T-helper 2 cell treated with Interferon-gamma antibody and Interleukin-4, amounts not matched to agents 5 μg/mL and 100 μg/mL, for 36 hours (primary cell): Measurements from ENCODE around the gene RSPH6A.
"Not testable (repeated sequence)": the region's sequence is repeated elsewhere in the genome, so short reads cannot be mapped to it uniquely, and the experiment has no call there.

Experiments
- DNase-seq: peaks from one replicate; pipeline ENCODE4 v3.0.0; 2021; ENCODE audit warnings: low spot score
- H3K27ac Mint-ChIP-seq: one replicate; pipeline ENCODE4 v1.8.0; 2021; ENCODE audit warnings: mild to moderate bottlenecking, mixed read lengths
- H3K27me3 Mint-ChIP-seq: one replicate; pipeline ENCODE4 v1.8.0; 2021; ENCODE audit warnings: low read depth, mixed read lengths
- H3K36me3 Mint-ChIP-seq: one replicate; pipeline ENCODE4 v1.8.0; 2021; ENCODE audit warnings: low read depth, mixed read lengths
- H3K4me1 Mint-ChIP-seq: one replicate; pipeline ENCODE4 v1.8.0; 2021; ENCODE audit warnings: low read depth, mixed read lengths
- H3K4me3 Mint-ChIP-seq: one replicate; pipeline ENCODE4 v1.8.0; 2022; ENCODE audit warnings: mild to moderate bottlenecking, moderate library complexity, mixed read lengths
- H3K9me3 Mint-ChIP-seq: one replicate; pipeline ENCODE4 v1.8.0; 2021; ENCODE audit warnings: mixed read lengths

RSPH6A gene

DNA sequence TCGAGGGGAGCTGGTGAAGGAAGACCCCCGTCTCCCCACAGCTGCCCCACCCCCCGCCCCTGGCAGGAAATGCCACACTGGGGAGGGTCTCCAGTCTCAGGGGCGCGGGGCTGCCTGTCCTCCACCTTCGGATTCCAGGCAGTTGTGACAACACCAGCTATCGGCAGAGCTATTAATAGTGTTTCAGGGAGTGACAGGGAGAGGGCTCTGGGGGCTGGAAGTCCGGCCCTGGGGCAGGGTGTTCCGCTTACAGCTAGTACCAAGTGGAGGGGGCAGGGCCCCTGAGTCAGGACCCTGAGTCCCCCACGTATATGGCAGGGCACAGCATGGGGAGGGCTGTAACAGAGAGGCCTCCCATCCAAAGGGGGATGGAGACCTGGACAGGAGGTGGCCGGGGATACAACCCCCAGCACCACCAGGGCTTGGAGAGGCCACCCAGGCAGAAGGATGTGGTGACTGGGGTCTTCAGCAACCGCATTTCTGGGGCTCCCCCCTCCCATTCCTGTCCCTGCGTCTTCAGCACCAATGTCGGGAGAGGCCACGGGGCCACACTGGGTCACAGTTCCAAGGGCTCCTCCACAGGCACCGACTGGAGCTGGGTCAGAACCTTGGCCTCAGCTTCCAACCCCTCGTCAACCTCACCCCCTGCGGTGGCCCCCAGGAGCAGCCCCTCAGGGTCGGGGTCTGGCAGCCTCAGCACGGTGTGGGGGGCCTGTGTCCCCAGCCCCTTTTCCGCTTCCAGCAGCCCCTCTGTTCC, 50.0 kb downstream of the RSPH6A start:
- H3K27ac Mint-ChIP-seq = no peak overlapping the region
- no peaks in the 10 kb centered on the region for H3K36me3 Mint-ChIP-seq
- peaks cover 7% of the 10 kb centered on the region for H3K4me1 Mint-ChIP-seq
- peaks cover 17% of the 10 kb centered on the region for H3K27me3 Mint-ChIP-seq
- no peaks in the 10 kb centered on the region for H3K9me3 Mint-ChIP-seq
- H3K4me3 Mint-ChIP-seq = no peak overlapping the region
- no peak for DNase-seq

DNA sequence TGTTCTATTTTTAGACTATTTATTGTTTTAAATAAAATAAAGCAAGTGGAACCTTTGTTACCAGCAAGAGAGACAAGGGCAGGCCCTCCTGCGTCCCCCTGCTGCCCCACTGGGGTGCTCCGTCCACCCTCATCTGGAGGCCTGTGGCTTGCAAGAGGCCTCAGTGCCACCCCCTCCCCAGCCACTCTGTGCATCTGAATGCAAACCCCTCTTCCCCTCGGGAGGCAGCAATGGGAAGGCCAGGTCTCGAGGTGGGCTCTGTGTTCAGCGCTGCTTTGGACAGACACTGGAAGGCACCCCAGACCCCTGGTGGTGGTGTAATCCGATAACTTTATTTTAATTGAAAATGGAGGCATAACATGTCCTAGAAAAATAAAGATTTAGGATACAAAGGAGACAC, 50.6 kb downstream of the RSPH6A start:
- Mint-ChIP-seq H3K4me1 (peaks cover 3% of the 10 kb centered on the region), H3K36me3 (no peaks in the 10 kb centered on the region), H3K27me3 (peaks cover 17% of the 10 kb centered on the region), H3K4me3 (no peak overlapping the region), H3K27ac (no peak overlapping the region), H3K9me3 (no peaks in the 10 kb centered on the region)
- DNase-seq = no peak

DNA sequence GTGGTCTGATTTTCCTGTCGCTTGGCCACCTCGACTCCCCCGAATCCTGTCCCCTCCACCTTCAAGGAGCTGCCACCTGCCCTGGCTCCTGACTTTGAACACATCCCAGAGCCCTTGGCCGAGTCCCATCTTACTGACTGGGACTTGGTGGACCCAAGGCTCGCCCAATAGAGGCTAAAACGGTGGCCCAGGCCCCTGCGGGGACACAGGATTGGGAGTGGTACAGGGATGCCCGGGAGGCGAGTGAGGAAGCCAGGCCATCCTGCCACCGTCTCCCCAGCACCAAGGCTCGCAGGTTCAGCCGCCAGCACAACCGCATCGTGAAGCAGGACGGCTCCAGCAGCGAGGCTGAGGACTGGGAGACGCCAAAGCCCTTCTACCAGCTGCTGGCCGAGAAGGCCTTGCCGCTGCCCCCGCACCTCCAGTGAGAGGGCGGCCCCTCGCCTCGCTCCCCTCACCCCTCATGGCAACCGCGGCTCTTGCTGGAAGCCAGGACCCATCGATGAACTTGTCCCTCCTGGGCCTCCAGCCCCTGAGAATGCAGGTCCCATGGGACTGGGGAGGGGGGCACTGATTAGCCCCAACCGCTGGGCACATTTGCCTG, 51.3 kb downstream of the RSPH6A start:
- H3K27me3 Mint-ChIP-seq = peaks cover 15% of the 10 kb centered on the region
- DNase-seq = no peak

DNA sequence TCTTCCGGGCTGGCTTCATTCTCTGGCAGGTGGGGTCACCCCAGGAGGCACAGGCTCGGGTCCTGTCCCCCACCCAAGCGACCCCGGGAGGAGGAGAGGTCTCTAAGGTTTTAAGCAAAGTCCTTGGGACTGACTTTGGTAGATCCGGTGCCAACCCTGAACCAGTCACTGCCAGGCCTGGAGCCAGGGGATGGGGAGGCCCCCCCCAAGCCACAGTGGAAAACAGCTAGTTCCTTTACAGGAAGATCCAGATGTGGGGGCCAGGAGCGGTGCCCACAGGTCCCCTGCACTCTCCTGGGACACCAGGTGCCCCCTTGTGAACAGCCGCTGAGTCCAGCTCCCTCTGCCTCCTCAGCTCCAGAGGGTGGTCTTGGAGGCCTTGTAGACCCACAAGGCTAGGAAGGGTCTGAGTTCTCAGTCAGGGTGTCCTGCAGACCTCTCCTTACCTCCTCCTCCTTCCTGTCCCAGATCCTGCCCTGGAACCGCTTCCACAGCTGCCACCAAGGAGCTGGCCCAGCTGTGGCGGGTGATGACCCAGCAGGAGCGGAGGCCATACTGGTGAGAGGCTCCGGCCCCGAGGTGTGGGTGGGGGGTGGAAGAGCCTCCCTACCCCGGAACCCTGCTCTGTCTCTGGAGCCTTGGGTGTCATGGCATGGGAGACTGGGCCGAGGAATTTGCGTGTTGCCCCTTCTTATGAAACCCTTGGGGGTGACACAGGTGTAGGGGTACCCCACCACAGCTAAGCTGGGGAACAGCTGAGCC, 52.1 kb downstream of the RSPH6A start:
- Mint-ChIP-seq H3K27me3 (peaks cover 14% of the 10 kb centered on the region), H3K4me1 (no peaks in the 10 kb centered on the region), H3K27ac (no peak overlapping the region), H3K9me3 (no peaks in the 10 kb centered on the region), H3K36me3 (no peaks in the 10 kb centered on the region), H3K4me3 (no peak overlapping the region)
- no peak for DNase-seq

More for the DNA sequence above, 51.3 kb downstream of the RSPH6A start:
- Mint-ChIP-seq H3K27ac (no peak overlapping the region), H3K4me3 (no peak overlapping the region), H3K9me3 (no peaks in the 10 kb centered on the region), H3K4me1 (peaks cover under 1% of the 10 kb centered on the region), H3K36me3 (no peaks in the 10 kb centered on the region)

DNA sequence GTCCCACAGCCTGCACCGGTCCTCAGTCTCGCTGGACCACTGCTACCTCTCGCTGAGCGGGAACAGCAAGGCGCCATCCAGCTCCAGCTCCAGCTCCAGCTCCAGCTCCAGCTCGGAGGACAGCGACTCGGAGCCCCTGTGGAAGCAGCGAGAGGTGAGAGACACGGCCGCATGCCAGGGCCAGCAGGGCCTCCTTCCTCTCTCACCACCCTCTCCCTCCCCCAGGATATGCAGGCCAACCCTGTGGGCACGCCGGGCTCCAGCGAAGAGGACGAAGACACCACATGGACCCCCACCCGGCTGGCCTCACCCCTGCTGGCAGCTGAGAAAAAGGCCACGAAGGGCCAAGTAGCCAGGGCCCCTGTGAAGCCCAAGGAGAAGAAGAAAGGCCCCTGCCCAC, 53.4 kb downstream of the RSPH6A start:
- Mint-ChIP-seq H3K27me3 (peaks cover 10% of the 10 kb centered on the region), H3K9me3 (no peaks in the 10 kb centered on the region), H3K36me3 (no peaks in the 10 kb centered on the region), H3K4me3 (no peak overlapping the region), H3K27ac (no peak overlapping the region), H3K4me1 (no peaks in the 10 kb centered on the region)
- no peak for DNase-seq

DNA sequence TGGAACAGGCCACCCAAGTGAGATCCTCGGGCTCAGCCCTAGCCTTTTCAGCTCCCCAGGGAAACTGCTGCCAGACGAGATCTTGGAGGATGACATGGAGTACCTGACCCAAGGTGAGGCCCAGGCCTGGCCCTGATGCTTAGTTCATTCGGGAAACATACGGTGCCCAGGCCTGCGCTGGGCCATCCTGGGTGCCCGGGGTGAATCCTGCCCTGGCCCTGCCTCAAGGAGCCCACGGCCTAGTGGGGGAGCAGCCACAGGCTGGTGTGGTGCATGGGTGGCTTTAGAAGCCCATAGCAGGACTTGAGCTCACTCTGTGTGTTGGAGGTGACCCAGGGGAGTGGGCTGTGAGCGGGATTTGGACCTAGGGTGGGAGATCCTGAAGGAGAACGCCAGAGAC, 56.2 kb downstream of the RSPH6A start:
- no peak for DNase-seq
- H3K27me3 Mint-ChIP-seq = peaks cover 4% of the 10 kb centered on the region
- H3K27ac Mint-ChIP-seq = no peak overlapping the region
- H3K36me3 Mint-ChIP-seq = no peaks in the 10 kb centered on the region
- no peaks in the 10 kb centered on the region for H3K4me1 Mint-ChIP-seq
- no peak overlapping the region for H3K4me3 Mint-ChIP-seq
- no peaks in the 10 kb centered on the region for H3K9me3 Mint-ChIP-seq

DNA sequence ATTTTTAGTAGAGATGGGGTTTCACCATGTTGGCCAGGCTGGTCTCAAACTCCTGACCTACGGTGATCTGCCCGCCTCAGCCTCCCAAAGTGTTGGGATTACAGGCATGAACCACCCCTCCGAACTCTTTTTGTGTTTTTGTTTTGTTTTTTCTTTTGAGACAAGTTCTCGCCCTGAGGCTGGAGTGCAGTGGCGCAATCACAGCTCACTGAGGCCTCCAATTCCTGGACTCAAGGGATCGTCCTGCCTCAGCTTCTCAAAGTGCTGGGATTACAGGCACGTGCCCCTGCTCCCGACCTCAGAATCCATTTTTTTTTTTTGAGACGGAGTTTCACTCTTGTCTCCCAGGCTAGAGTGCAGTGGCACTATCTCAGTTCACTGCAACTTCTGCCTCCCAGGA, 57.4 kb downstream of the RSPH6A start:
- no peak for DNase-seq
- no peak overlapping the region for H3K4me3 Mint-ChIP-seq
- no peaks in the 10 kb centered on the region for H3K4me1 Mint-ChIP-seq
- peaks cover 4% of the 10 kb centered on the region for H3K27me3 Mint-ChIP-seq
- no peak overlapping the region for H3K27ac Mint-ChIP-seq
- no peaks in the 10 kb centered on the region for H3K36me3 Mint-ChIP-seq
- H3K9me3 Mint-ChIP-seq = no peaks in the 10 kb centered on the region

DNA sequence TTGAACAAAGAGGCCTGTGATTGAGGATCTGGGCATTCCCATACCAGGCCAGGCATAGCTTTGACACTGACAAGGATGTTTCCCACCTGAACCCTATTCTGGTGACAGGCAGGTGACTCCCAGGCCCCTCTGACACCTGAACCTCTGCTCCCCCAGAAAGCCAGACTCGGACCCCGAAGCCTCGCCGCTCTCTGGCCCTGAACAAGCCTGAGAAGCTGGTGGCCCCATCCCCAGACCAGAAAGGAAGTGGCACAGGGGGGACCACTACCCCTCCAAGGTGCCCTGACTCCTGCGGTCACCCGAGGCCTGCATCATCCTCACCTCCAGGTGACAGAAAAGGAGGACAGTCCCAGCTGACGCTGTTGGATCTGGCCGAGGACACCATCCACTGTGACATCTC, 60.8 kb downstream of the RSPH6A start:
- Mint-ChIP-seq H3K9me3 (no peaks in the 10 kb centered on the region), H3K36me3 (no peaks in the 10 kb centered on the region), H3K27me3 (peaks cover 4% of the 10 kb centered on the region), H3K4me1 (no peaks in the 10 kb centered on the region), H3K27ac (no peak overlapping the region), H3K4me3 (no peak overlapping the region)
- no peak for DNase-seq

DNA sequence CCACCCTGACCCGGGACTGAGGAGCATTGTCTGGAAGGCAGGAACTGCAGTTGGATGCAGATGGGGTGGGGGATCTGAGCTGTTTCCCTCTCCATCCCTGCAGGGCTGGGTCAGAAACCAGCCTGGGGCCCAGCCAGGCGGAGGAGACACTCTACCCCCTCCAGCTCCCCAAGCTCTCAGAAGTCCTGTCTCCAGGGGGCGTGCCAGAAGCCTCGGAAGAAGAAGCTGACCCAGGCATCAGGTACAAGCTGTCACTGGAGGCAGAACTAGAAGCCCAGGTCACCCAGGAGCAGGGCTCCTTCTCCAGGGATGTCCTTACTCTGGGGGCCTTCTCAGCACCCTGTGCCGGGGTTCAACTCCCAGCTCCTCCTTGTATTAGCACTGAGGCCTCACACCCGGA, 61.6 kb downstream of the RSPH6A start:
- Mint-ChIP-seq H3K27ac (no peak overlapping the region), H3K4me3 (no peak overlapping the region), H3K9me3 (no peaks in the 10 kb centered on the region), H3K36me3 (no peaks in the 10 kb centered on the region), H3K4me1 (no peaks in the 10 kb centered on the region), H3K27me3 (peaks cover 4% of the 10 kb centered on the region)
- DNase-seq = no peak

DNA sequence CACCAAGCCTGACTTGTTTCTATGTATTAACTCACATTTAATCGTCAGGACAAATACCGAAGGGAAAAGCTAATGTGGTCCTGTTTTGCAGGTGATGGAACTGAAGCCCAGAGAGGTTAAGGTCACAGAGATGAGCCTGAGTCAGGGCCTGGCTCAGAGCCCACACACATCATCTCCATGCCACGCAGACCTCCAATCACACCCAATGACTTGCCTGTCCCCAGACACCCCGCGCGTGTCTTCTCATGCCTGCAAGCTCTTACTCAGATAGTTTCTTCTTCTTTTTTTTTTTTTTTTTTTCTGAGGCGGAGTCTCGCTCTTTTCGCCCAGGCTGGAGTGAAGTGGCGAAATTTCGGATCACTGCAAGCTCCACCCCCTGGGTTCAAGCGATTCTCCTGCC, 62.5 kb downstream of the RSPH6A start:
- Mint-ChIP-seq H3K36me3 (no peaks in the 10 kb centered on the region), H3K27me3 (peaks cover 4% of the 10 kb centered on the region), H3K9me3 (no peaks in the 10 kb centered on the region), H3K27ac (no peak overlapping the region), H3K4me1 (no peaks in the 10 kb centered on the region), H3K4me3 (no peak overlapping the region)
- DNase-seq = no peak

DNA sequence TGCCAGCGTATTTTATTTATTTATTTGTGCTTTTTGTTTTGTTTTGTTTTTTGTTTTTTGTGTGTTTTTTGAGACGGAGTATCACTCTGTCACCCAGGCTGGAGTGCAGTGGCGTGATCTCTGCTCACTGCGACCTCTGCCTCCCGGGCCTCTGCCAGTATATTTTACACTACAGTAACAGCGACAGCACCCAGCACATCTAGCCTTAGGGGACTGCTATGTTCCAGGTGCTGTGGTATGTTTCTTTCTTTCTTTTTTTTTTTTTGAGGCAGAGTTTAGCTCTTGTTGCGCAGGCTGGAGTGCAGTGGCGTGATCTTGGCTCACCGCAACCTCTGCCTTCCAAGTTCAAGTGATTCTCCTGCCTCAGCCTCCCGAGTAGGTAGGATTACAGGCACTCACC, 63.6 kb downstream of the RSPH6A start:
- H3K9me3 Mint-ChIP-seq, H3K36me3 Mint-ChIP-seq, H3K4me1 Mint-ChIP-seq, DNase-seq, H3K4me3 Mint-ChIP-seq, H3K27me3 Mint-ChIP-seq, H3K27ac Mint-ChIP-seq: not testable (repeated sequence)

DNA sequence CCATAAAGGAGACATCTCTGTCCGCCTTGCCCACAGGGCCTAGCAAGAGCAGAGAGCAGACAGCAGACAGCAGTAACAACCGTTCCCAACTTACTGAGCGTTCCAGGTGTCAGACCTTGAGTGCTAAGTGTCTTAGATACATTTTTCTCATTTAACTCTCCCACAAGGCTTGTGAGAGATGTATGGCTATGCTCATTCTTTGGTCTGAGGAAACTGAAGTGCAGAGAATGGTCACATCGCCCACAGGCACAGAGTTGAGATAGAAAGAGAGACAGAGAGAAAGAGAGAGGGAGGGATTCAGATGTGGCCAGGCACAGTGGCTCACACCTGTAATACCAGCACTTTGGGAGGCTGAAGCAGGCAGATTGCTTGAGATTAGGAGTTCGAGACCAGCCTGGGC, 67.6 kb downstream of the RSPH6A start:
- peaks cover 24% of the 10 kb centered on the region for H3K27me3 Mint-ChIP-seq
- no peak overlapping the region for H3K27ac Mint-ChIP-seq
- H3K36me3 Mint-ChIP-seq = no peaks in the 10 kb centered on the region
- no peaks in the 10 kb centered on the region for H3K9me3 Mint-ChIP-seq
- no peak overlapping the region for H3K4me3 Mint-ChIP-seq
- no peaks in the 10 kb centered on the region for H3K4me1 Mint-ChIP-seq
- no peak for DNase-seq

DNA sequence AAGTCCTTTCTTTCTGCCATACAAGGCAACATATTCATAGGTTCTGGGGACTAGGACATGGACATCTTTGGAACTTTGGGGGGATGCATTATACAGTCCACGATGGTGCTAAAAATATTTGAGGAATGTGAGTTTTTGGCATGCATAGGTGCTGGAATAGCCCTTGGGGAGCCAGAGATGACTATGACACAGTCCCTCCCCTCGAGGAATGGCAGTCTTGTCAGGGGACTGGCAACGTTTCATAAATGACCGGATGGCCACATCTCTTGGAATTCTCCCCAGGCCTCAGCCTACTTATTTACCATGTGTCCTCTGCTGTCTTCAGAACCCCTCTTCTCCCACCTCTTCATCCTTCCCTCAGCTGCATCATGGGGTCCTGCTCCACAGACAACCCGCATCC, 68.2 kb downstream of the RSPH6A start:
- H3K4me3 Mint-ChIP-seq = no peak overlapping the region
- DNase-seq = no peak
- H3K27ac Mint-ChIP-seq = no peak overlapping the region
- H3K4me1 Mint-ChIP-seq = no peaks in the 10 kb centered on the region
- peaks cover 28% of the 10 kb centered on the region for H3K27me3 Mint-ChIP-seq
- H3K36me3 Mint-ChIP-seq = no peaks in the 10 kb centered on the region
- no peaks in the 10 kb centered on the region for H3K9me3 Mint-ChIP-seq
